Suprapubic skin (tissue), 4 donors: ENCODE data around the gene NPHP1.
"Not testable (repeated sequence)": the region's sequence is repeated elsewhere in the genome, so short reads cannot be mapped to it uniquely, and the experiment has no call there.

Experiments
- EP300 ChIP-seq: sonication (generic); formaldehyde crosslinking; IDR thresholded peaks from one replicate; pipeline ENCODE4 v1.6.1; 2017; ENCODE audit warnings: antibody characterized with exemption
- POLR2A ChIP-seq, 2 donors: fragments of 450-650 bp; IDR thresholded peaks; one replicate each; pipeline ENCODE4 v1.6.1; 2017; ENCODE audit warnings: antibody characterized with exemption in 2 of 2, mild to moderate bottlenecking in 2 of 2, moderate library complexity in 2 of 2
- POLR2AphosphoS5 ChIP-seq, 3 donors: sonication (generic); formaldehyde crosslinking; IDR thresholded peaks; one replicate each; pipeline ENCODE4 v1.6.1; 2017; ENCODE audit warnings: antibody characterized with exemption in 3 of 3
- TF ChIP-seq, protein P1 (sequence below), 2 donors: fragments of 200-600 bp in 1 of 2; fragments of 450-650 bp in 1 of 2; sonication (generic) in 1 of 2; IDR thresholded peaks; one replicate each; pipeline ENCODE4 v1.5.1; 2016 to 2019; ENCODE audit warnings: antibody characterized with exemption in 2 of 2, mild to moderate bottlenecking in 1 of 2, moderate library complexity in 1 of 2

DNA sequence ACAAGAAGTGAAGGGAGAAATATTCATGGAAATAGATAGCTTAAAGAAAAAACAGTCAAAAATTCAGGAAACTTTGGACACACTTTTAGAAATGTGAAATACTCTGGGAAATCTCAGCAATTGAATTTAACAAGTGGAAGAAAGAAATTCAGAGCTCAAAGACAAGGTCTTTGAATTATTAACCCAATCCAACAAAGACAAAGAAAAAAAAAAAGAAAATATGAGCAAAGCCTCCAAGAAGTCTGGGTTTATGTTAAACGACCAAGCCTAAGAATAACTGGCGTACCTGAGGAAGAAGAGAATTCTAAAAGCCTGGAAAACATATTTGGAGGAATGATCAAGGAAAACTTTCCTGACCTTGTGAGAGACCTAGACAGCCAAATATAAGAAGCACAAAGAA lies 96.5 kb downstream of the NPHP1 start:
- not testable (repeated sequence) for TF ChIP-seq POLR2AphosphoS5 (IDR thresholded peaks at IDR 0.05); EP300; POLR2A (IDR thresholded peaks at IDR 0.05)
- TF ChIP-seq, protein P1, sequence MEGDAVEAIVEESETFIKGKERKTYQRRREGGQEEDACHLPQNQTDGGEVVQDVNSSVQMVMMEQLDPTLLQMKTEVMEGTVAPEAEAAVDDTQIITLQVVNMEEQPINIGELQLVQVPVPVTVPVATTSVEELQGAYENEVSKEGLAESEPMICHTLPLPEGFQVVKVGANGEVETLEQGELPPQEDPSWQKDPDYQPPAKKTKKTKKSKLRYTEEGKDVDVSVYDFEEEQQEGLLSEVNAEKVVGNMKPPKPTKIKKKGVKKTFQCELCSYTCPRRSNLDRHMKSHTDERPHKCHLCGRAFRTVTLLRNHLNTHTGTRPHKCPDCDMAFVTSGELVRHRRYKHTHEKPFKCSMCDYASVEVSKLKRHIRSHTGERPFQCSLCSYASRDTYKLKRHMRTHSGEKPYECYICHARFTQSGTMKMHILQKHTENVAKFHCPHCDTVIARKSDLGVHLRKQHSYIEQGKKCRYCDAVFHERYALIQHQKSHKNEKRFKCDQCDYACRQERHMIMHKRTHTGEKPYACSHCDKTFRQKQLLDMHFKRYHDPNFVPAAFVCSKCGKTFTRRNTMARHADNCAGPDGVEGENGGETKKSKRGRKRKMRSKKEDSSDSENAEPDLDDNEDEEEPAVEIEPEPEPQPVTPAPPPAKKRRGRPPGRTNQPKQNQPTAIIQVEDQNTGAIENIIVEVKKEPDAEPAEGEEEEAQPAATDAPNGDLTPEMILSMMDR (IDR thresholded peaks at IDR 0.05): not testable (repeated sequence)
